DOHH2 (cell line): ENCODE data around the gene HBE1.

Experiments
- CTCF ChIP-seq: fragments of 200-600 bp; sonication (generic); IDR thresholded peaks from one replicate; pipeline ENCODE4 v1.5.1; 2014; ENCODE audit warnings: antibody characterized with exemption, mild to moderate bottlenecking, low read depth, low read length; ENCODE audit not compliant: poor library complexity, severe bottlenecking
- EZH2phosphoT487 ChIP-seq: fragments of 200-600 bp; sonication (generic); IDR thresholded peaks from 2 replicates; pipeline ENCODE4 v1.6.1; 2017; ENCODE audit warnings: borderline replicate concordance, mild to moderate bottlenecking, antibody characterized with exemption, low read length, moderate library complexity, mixed read lengths

- TF ChIP-seq CTCF: no peak
- TF ChIP-seq EZH2phosphoT487: no peak
These were observed 14.9 kb upstream of the HBE1 start for GRCh38 chr11:5284637-5285036.
